Effector CD4-positive, alpha-beta T cell (primary cell): Measurements from ENCODE around the gene CCDC172.
"Not testable (repeated sequence)": the region's sequence is repeated elsewhere in the genome, so short reads cannot be mapped to it uniquely, and the experiment has no call there.

Experiments
- DNase-seq: peaks from one replicate; pipeline ENCODE4 v3.0.0-alpha.2; 2020

CCDC172 gene

GRCh38 chr10:116352125-116352524 lies 27.9 kb downstream of the CCDC172 start:
- no peak for DNase-seq

DNA sequence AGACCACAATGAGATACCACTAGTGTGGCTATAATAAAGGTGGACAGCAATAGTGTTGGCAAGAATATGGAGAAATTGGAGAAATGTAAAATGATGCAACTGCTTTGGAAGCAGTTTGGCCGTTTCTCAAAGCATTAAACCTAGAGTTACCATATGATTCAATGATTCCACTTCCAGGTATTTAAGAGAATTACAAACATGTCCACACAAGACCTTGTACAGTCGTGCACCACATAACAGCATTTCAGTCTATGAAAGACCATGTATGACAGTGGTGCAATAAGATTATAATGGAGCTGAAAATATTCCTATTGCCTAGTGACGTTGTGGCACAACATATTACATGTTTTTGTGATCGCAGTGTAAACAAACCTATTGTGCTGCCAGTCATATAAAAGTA lies 29.6 kb downstream of the CCDC172 start:
- no peak for DNase-seq

- no peak for DNase-seq
These were observed 31.1 kb downstream of the CCDC172 start for GRCh38 chr10:116355341-116355740.

GRCh38 chr10:116356833-116357232 lies 32.6 kb downstream of the CCDC172 start:
- no peak for DNase-seq

GRCh38 chr10:116364868-116365267 lies 40.6 kb downstream of the CCDC172 start:
- DNase-seq: no peak

- DNase-seq: no peak
These were observed 47.5 kb downstream of the CCDC172 start for GRCh38 chr10:116371737-116372136.

GRCh38 chr10:116382290-116382689 lies 58.0 kb downstream of the CCDC172 start:
- no peak for DNase-seq

GRCh38 chr10:116385311-116385710 lies 61.1 kb downstream of the CCDC172 start:
- no peak for DNase-seq

DNA sequence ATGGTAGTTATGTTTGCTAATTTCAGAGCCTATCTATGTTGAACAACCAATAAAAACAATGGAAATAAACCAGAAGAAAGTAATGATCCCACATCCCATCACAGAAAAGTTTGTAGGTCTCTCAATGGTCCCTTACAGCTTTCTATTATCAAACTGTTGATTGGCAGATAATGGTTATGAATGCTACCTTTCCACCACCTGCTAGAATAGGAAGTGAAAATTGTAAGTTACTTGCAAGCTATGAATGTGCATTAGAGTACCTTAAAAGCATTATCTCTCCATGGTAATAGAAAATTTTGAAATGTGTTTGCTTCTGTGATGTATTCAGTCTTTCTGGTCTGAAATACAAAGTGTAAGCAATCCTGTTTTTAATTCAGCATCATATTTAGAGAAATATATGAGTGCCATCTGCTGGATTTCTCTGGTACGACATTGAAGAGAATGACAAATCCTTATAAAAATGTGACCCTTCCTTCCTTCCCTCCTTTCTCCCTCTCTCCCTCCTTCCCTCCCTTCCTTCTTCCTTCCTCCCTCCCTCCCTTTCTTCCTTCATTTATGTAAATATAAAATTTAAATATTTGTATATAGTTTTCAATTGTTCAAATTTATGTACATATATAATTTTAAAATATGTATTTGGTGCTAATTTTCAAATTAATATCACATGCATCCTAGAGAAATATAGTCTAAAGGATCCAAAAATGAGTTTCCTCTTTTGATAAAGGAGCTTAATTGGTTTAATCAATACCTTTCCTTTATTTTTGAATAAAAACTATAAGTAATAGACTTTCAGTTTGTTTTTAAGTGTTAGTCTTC lies 62.0 kb downstream of the CCDC172 start:
- DNase-seq: no peak

DNA sequence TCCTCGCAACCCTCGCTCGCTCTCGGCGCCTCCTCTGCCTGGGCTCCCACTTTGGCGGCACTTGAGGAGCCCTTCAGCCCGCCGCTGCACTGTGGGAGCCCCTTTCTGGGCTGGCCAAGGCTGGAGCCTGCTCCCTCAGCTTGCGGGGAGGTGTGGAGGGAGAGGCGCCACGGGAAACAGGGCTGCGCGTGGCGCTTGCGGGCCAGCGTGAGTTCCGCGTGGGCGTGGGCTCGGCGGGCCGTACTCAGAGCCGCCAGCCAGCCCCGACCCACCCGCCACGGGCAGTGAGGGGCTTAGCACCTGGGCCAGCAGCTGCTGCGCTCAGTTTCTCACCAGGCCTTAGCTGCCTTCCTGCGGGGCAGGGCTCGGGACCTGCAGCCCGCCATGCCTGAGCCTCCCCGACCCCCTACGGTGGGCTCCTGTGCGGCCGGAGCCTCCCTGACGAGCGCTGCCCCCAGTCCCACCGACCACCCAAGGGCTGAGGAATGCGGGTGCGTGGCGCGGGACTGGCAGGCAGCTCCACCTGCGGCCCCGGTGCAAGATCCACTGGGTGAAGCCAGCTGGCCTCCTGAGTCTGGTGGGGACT lies 69.1 kb downstream of the CCDC172 start:
- not testable (repeated sequence) for DNase-seq

DNA sequence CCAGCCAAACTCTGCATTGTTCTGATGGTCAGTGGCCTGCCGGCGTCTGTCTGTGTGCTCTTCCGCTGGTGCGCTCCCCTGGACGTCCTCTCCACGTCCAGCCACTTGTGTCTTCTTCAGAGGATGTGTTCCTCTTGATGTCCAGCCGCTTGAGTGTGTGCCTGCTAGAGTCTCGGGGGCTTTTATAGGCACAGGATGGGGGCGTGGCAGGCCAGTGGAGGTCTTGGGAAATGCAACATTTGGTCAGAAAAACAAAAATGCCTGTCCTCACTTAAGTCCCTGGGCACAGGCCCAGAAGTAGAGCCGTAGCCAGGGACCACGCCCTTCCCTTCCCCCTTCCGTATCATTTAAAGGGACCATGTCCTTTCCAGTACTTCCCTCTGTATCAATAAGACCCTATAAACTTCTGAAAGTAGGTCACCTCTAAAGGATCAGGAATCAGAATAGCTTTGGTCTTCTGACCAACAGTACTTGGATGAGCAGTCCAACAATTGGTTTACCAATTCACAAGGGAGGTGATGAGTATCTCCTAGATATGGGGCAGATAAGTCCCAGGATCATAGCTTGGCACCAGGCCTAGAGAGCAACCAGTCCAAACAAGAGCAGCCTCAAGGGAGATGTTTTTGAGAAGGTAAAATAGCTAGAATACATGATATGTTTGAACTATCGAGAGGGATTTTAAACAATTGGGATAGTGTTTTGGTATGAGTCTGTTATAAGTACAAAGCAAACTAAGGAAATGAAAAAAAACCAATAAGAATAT lies 71.2 kb downstream of the CCDC172 start:
- no peak for DNase-seq

GRCh38 chr10:116398224-116398623 lies 74.0 kb downstream of the CCDC172 start:
- no peak for DNase-seq

- DNase-seq: no peak
These were observed 78.6 kb downstream of the CCDC172 start for GRCh38 chr10:116402858-116403257.

GRCh38 chr10:116403740-116404250 lies 79.5 kb downstream of the CCDC172 start:
- no peak for DNase-seq

GRCh38 chr10:116408719-116409118 lies 84.5 kb downstream of the CCDC172 start:
- no peak for DNase-seq

DNA sequence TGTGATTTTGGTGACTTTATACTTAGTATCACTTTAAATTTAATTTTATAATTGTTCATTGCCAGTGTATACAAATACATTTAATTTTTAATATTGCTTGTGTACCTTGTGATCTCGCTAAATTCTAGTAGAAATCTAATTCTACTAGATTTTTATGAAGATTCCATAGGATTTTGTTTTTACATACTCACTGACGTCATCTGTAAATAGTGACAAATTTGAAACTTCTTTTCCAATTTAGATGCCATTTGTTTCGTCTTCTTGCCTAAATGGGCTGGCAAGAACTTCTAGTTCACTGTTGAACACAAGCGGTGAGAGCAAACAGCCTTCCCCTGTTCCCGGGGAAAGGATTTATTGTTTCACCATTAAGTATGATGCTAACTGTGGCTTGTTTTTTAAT lies 86.1 kb downstream of the CCDC172 start:
- DNase-seq: no peak

DNA sequence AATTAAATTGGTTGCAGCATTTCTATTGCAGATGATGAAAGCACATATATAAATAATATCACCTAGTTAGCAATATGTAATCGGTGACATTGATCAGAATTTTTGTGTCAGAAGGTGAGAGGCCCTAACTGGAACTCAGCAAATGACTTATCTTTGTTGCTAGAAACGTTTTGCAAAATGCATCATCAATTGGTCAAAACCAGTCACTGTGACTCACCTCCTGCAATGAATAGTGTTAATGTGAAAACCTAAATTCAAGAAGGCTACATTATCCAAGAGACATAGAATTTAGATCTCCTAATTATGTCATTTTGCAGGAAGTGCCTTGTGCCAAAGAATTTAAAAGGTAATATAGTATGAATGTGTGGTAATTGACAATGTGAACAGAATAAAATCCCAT lies 93.6 kb downstream of the CCDC172 start:
- DNase-seq: no peak

GRCh38 chr10:116418389-116418788 lies 94.1 kb downstream of the CCDC172 start:
- DNase-seq: no peak

- DNase-seq: no peak
These were observed 97.6 kb downstream of the CCDC172 start for GRCh38 chr10:116421815-116422214.

DNA sequence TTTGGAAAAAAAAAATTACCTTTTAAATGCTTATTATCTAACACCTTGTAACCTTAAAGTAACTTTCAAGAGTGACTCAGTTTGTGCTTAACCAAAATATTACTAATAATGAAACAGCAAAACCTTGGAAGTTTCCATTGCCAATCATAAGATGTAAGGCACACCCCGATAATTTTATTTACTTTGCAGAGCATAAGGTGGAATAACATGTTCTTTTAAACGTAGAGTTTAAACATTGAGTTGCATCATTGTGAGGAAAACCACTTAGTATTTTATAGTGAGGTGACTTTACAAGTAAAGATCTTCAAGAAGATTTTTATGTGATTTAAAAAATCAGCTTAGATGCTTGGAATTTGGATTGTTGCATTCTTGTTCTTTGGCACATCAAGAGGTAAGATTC lies 103.4 kb downstream of the CCDC172 start, which contains the start of gene PNLIPRP3:
TSS of gene PNLIPRP3 (plus strand) at position 177 of the 400 bp plus-strand sequence. CDS start at position 343, 166 bp downstream.
- no peak for DNase-seq

GRCh38 chr10:116429288-116429977 lies 105.2 kb downstream of the CCDC172 start:
- no peak for DNase-seq
